HepG2 (cell line): ENCODE results near the gene VSIR. TPM values are rescaled to one million over a fixed set of nuclear protein-coding genes. Genes with fewer than 3 reads are reported as not detected.

Source experiments
- ATAC-seq: fragments of 200-7000 bp; cut with Tn5 transposase; 3 replicates; pipeline ENCODE4 v1.9.1; 2020; ENCODE audit warnings: mild to moderate bottlenecking, moderate library complexity
- BruUV-seq: library from RNA; stranded (reverse); fragments of 400-500 nt; replicated peaks from 2 replicates; lab custom pipeline; 2021; lab: Mats Ljungman, UMichigan
- CTCF ChIA-PET: fragments of 300-600 bp; formaldehyde crosslinking; extraction: SDS; loops from one replicate; lab custom pipeline; 2021; ENCODE audit warnings: low total read pairs, inconsistent platforms, low intra/inter-chr PET ratio; lab: Yijun Ruan, JAX
- POLR2A ChIA-PET: fragments of 350-600 bp; sonication (Branson Sonifier 250); formaldehyde crosslinking; loops from one replicate; lab custom pipeline; 2020; ENCODE audit warnings: antibody characterized with exemption, inconsistent platforms; lab: Yijun Ruan, JAX
- DNase-seq: peaks from one replicate; pipeline ENCODE4 v3.0.0-alpha.2; 2015; ENCODE audit warnings: low spot score
- FAIRE-seq: peaks from 3 replicates; lab custom pipeline; 2011; peaks lifted over from hg19 to GRCh38; lab: Jason Lieb, UNC
- H2AFZ ChIP-seq: one replicate; pipeline ENCODE4 v1.6.1; 2011; ENCODE audit warnings: low read length, inconsistent platforms
- H3K27ac ChIP-seq: fragments of 300-600 bp; 3 replicates; pipeline ENCODE4 v1.8.0; 2011; ENCODE audit warnings: mixed run types, mild to moderate bottlenecking, mixed read lengths, low read length, inconsistent platforms; ENCODE audit not compliant: insufficient read depth; ENCODE audit errors: extremely low read length
- H3K27me3 ChIP-seq, 2 experiments: fragments of 200-600 bp in 1 of 2; 2 replicates in 1 of 2; 3 replicates in 1 of 2; pipeline versions ENCODE4 v1.6.0 to v1.8.0; 2011; ENCODE audit warnings: low read length in 2 of 2, mild to moderate bottlenecking in 2 of 2, moderate library complexity in 2 of 2, inconsistent platforms in 1 of 2; ENCODE audit not compliant: insufficient read depth in 2 of 2, control insufficient read depth in 1 of 2
- H3K36me3 ChIP-seq, 2 experiments: fragments of 200-600 bp in 1 of 2; replicated peaks in 1 of 2; 2 replicates in 1 of 2; 3 replicates in 1 of 2; pipeline versions ENCODE4 v1.5.1 to v1.8.0; 2011; ENCODE audit warnings: low read length in 2 of 2, inconsistent platforms in 1 of 2; ENCODE audit not compliant: insufficient read depth in 2 of 2, control insufficient read depth in 1 of 2
- H3K4me1 ChIP-seq: 2 replicates; pipeline ENCODE4 v1.5.1; 2012; ENCODE audit warnings: low read length, inconsistent platforms; ENCODE audit not compliant: insufficient read depth
- H3K4me2 ChIP-seq: 2 replicates; pipeline ENCODE4 v1.6.0; 2011; ENCODE audit warnings: low read depth, low read length, inconsistent platforms
- H3K4me3 ChIP-seq, 3 experiments: fragments of 200-600 bp in 1 of 3; sonication (generic), shearing (Covaris generic) in 1 of 3; replicated peaks in 1 of 3; 2 replicates each; pipeline ENCODE4 v1.5.1; 2011 to 2016; ENCODE audit warnings: low read length in 3 of 3, inconsistent platforms in 2 of 3, low read depth in 2 of 3, mild to moderate bottlenecking in 2 of 3, control low read depth in 1 of 3, mixed read lengths in 1 of 3; ENCODE audit not compliant: insufficient read depth in 1 of 3
- H3K79me2 ChIP-seq: one replicate; pipeline ENCODE4 v1.6.1; 2011; ENCODE audit warnings: low read length, inconsistent platforms; ENCODE audit not compliant: insufficient read depth
- H3K9ac ChIP-seq: 2 replicates; pipeline ENCODE4 v1.6.0; 2011; ENCODE audit warnings: mild to moderate bottlenecking, low read depth, low read length, inconsistent platforms; ENCODE audit not compliant: insufficient read depth
- H3K9me3 ChIP-seq: 2 replicates; pipeline ENCODE4 v1.5.1; 2012; ENCODE audit warnings: mild to moderate bottlenecking, low read length
- H4K20me1 ChIP-seq: 2 replicates; pipeline ENCODE4 v1.6.0; 2011; ENCODE audit warnings: inconsistent platforms, mild to moderate bottlenecking, low read length, moderate library complexity; ENCODE audit not compliant: insufficient read depth
- AGO2 ChIP-seq: fragments of 200-400 bp; formaldehyde crosslinking; optimal IDR thresholded peaks from 2 replicates; pipeline ENCODE3; 2017; ENCODE audit warnings: mild to moderate bottlenecking, low read depth, low read length, moderate library complexity
- ARID2 ChIP-seq: sonication (generic); formaldehyde crosslinking; IDR thresholded peaks from 2 replicates; pipeline ENCODE4 v1.8.1; 2022; ENCODE audit warnings: mild to moderate bottlenecking, missing genetic modification reagents, borderline replicate concordance
- ETV6 ChIP-seq: sonication (generic); formaldehyde crosslinking; conservative IDR thresholded peaks from 2 replicates; pipeline ENCODE4 v1.4.0; 2020; ENCODE audit warnings: missing genetic modification reagents
- KDM2A ChIP-seq: sonication (generic); formaldehyde crosslinking; IDR thresholded peaks from 2 replicates; pipeline ENCODE4 v1.4.0; 2020; ENCODE audit warnings: low read depth, missing genetic modification reagents, borderline replicate concordance
- MTA1 ChIP-seq: sonication (generic); formaldehyde crosslinking; IDR thresholded peaks from 2 replicates; pipeline ENCODE4 v1.4.0; 2020; ENCODE audit warnings: missing genetic modification reagents, mild to moderate bottlenecking, borderline replicate concordance
- TARDBP ChIP-seq: sonication (generic); formaldehyde crosslinking; IDR thresholded peaks from 2 replicates; pipeline ENCODE4 v1.8.0; 2022; ENCODE audit warnings: mild to moderate bottlenecking, missing genetic modification reagents
- XRCC5 ChIP-seq: fragments of 200-400 bp; formaldehyde crosslinking; optimal IDR thresholded peaks from 2 replicates; pipeline ENCODE3; 2017; ENCODE audit warnings: mild to moderate bottlenecking, low read length
- ZBTB7A ChIP-seq: sonication (generic); formaldehyde crosslinking; IDR thresholded peaks from 2 replicates; pipeline ENCODE4 v1.8.0; 2022; ENCODE audit warnings: mild to moderate bottlenecking, missing genetic modification reagents
- ZBTB7B ChIP-seq: sonication (generic); formaldehyde crosslinking; IDR thresholded peaks from 2 replicates; pipeline ENCODE4 v1.4.0; 2020; ENCODE audit warnings: missing genetic modification reagents
- ZFX ChIP-seq: sonication (generic); formaldehyde crosslinking; IDR thresholded peaks from 2 replicates; pipeline ENCODE4 v1.4.0; 2020; ENCODE audit warnings: mild to moderate bottlenecking, low read depth, missing genetic modification reagents, moderate library complexity
- ZNF687 ChIP-seq: sonication (generic); formaldehyde crosslinking; IDR thresholded peaks from 2 replicates; pipeline ENCODE4 v1.5.1; 2020; ENCODE audit warnings: mild to moderate bottlenecking, missing genetic modification reagents, moderate library complexity
- ZNF768 ChIP-seq: sonication (generic); formaldehyde crosslinking; IDR thresholded peaks from 2 replicates; pipeline ENCODE4 v1.4.0; 2020; ENCODE audit warnings: missing genetic modification reagents
- ZNF883 ChIP-seq: sonication (generic); formaldehyde crosslinking; IDR thresholded peaks from 2 replicates; pipeline ENCODE4 v1.5.1; 2020; ENCODE audit warnings: mild to moderate bottlenecking, missing genetic modification reagents; ENCODE audit errors: not compliant biosample characterization
- WGBS: methylation state at CpG from one replicate; pipeline ENCODE4 v1.1.6; 2017; ENCODE audit warnings: low lambda C conversion rate; 5-methylcytosine and 5-hydroxymethylcytosine counted together
- in situ Hi-C: cut with HindIII; loops from 2 replicates; pipeline ENCODE4 v1.10.0; 2017; ENCODE audit warnings: low pct_unique_long_range_greater_than_20kb; ENCODE audit not compliant: extremely low pct_ligation_motif_present
- intact Hi-C: fragments of 100-400 bp; cut with micrococcal nuclease; formaldehyde crosslinking; loops from one replicate; pipeline ENCODE4 v1.10.0; 2022; ENCODE audit not compliant: unreplicated experiment
- polyA plus RNA-seq, 8 experiments: library from polyadenylated mRNA; depleted of rRNA in 3 of 8; stranded (reverse) in 7 of 8; unstranded in 1 of 8; fragments of >200 nt; fragmentation: Illumina TruSeq in 4 of 8; extraction: Trizol in 4 of 8; gene quantifications; 2 replicates each; pipeline versions ENCODE4 v1.2.1 to v1.2.3, GENCODE V29; 2011 to 2016; ENCODE audit warnings: low read depth in 4 of 8, missing spikeins in 1 of 8, mixed read lengths in 1 of 8; ENCODE audit not compliant: insufficient read depth in 1 of 8
- total RNA-seq, 5 experiments: library from RNA; depleted of rRNA; stranded (reverse); fragments of >200 nt; fragmentation: Illumina TruSeq; extraction: Trizol; gene quantifications; 2 replicates each; pipeline ENCODE4 v1.2.3, GENCODE V29; 2016; ENCODE audit warnings: low read depth in 1 of 5
- TF ChIP-seq, protein P1 (sequence below): IDR thresholded peaks from 2 replicates; pipeline ENCODE4 v1.6.1; 2012; ENCODE audit warnings: inconsistent platforms
- TF ChIP-seq, protein P2 (sequence below): sonication (generic); formaldehyde crosslinking; IDR thresholded peaks from 2 replicates; pipeline ENCODE4 v1.5.1; 2020; ENCODE audit warnings: missing genetic modification reagents, mild to moderate bottlenecking, borderline replicate concordance

The VSIR gene
- total and polyA plus RNA-seq, 2 of the 13 experiments (the other 11 are each of a cell fraction or from before 2014, with no cell fraction given) = 0.44 to 3.2 TPM

DNA sequence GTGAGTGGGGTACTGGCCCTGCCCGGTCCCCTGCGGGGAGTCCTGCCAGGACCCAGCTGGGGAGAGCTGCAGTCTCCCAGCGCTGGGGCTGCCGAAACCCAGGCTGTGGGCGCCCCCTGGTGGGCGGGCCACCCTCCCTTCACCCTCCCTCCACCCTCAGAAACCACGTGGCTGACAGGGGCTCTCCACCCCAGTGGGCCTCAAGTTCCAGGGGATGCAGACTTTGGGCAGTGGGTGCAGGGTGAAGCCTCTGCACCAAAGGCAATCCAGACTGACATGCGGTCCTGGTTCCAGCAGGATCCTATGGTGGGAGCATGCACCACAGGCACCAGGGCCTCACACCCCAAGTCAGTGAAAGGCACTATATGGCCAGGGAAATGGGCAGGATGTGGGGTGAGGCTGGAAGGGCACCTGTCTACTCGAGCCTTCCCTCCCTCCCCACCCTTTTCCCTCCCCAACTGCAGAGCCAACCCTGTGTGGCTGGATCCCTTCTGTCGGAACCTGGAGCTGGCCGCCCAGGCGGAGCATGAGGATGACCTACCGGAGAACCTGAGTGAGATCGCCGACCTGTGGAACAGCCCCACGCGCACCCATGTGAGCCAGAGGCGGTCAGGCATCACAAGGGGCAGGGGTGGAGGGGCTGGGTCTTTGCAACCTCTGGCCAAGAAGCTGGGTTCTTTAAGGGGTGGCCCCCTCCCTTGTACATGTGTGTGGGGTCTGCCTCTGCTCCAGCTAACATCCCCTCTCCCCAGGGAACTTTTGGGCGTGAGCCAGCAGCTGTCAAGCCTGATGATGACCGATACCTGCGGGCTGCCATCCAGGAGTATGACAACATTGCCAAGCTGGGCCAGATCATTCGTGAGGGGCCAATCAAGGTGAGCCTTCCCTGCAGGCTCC lies 38.9 kb upstream of the VSIR start:
- DNase-seq (peak; percentile 27), ATAC-seq (peak; percentile 88), FAIRE-seq (no peak)
- Histone ChIP-seq H3K9ac (no peak overlapping the region), H3K4me2 (no peak overlapping the region), H3K27me3 (no peaks in the 10 kb centered on the region), H3K36me3 (peaks cover 10 to 20% of the 10 kb centered on the region in 2 experiments; a peak in 4 of 5 replicates), H3K9me3 (no peaks in the 10 kb centered on the region), H3K27ac (no peak overlapping the region), H3K4me3 (no peak overlapping the region), H3K4me1 (no peaks in the 10 kb centered on the region), H3K79me2 (no peaks in the 10 kb centered on the region), H4K20me1 (no peaks in the 10 kb centered on the region), H2AFZ (no peak overlapping the region)
- POLR2A ChIA-PET = interaction anchor here (1.0 to 1.4 kb wide), 2 partner anchors 39 kb away, joined by 3 to 4 read pairs; partner anchors contain the start of gene PSAP
- in situ Hi-C loops = no loop called here
- 10% methylated on average over 6 of the region's 22 CpGs for WGBS
- intact Hi-C loops = loop anchor here (1.0 to 5.0 kb wide), 2 partner anchors 40 to 116 kb away; partner anchors contain the start of gene VSIR
- CTCF ChIA-PET = interaction anchor here (1.2 to 1.3 kb wide), 3 partner anchors 84 to 115 kb away, joined by 3 to 4 read pairs (median 3); no protein-coding TSS in a partner anchor
- no TSS peak for BruUV-seq
- no peak for TF ChIP-seq ARID2 (CRISPR knock-in tag)
- TF ChIP-seq MTA1 (CRISPR knock-in tag) = 0 out of 2 replicates have a peak, but pooled peaks have one; percentile 46
- peak; percentile 28; the same call in 1 of the 2 replicates for TF ChIP-seq ZFX (CRISPR knock-in tag)
- 0 out of 2 replicates have a peak, but pooled peaks have one; percentile 24 for TF ChIP-seq TARDBP (CRISPR knock-in tag)
- TF ChIP-seq ZBTB7B (CRISPR knock-in tag) = no peak
- TF ChIP-seq, protein P1, sequence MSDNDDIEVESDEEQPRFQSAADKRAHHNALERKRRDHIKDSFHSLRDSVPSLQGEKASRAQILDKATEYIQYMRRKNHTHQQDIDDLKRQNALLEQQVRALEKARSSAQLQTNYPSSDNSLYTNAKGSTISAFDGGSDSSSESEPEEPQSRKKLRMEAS = peak; percentile 72
- TF ChIP-seq AGO2 = peak; percentile 80
- TF ChIP-seq ZNF687 (CRISPR knock-in tag) = peak; percentile 56
- peak; percentile 80 for TF ChIP-seq XRCC5
- 0 out of 2 replicates have a peak, but pooled peaks have one; percentile 32 for TF ChIP-seq ZBTB7A (CRISPR knock-in tag)
- peak; percentile 76 for TF ChIP-seq ZNF883 (CRISPR knock-in tag)
- TF ChIP-seq, protein P2, sequence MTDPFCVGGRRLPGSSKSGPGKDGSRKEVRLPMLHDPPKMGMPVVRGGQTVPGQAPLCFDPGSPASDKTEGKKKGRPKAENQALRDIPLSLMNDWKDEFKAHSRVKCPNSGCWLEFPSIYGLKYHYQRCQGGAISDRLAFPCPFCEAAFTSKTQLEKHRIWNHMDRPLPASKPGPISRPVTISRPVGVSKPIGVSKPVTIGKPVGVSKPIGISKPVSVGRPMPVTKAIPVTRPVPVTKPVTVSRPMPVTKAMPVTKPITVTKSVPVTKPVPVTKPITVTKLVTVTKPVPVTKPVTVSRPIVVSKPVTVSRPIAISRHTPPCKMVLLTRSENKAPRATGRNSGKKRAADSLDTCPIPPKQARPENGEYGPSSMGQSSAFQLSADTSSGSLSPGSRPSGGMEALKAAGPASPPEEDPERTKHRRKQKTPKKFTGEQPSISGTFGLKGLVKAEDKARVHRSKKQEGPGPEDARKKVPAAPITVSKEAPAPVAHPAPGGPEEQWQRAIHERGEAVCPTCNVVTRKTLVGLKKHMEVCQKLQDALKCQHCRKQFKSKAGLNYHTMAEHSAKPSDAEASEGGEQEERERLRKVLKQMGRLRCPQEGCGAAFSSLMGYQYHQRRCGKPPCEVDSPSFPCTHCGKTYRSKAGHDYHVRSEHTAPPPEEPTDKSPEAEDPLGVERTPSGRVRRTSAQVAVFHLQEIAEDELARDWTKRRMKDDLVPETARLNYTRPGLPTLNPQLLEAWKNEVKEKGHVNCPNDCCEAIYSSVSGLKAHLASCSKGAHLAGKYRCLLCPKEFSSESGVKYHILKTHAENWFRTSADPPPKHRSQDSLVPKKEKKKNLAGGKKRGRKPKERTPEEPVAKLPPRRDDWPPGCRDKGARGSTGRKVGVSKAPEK = 0 out of 2 replicates have a peak, but pooled peaks have one; percentile 36
- TF ChIP-seq KDM2A (CRISPR knock-in tag) = peak; percentile 35; the same call in 1 of the 2 replicates
- peak; percentile 40; the same call in 1 of the 2 replicates for TF ChIP-seq ZNF768
- no peak for TF ChIP-seq ETV6 (CRISPR knock-in tag)
